NCI-H526 (cell line): ENCODE measurements around the gene SH3BP5L.
"Not testable (repeated sequence)": the region's sequence is repeated elsewhere in the genome, so short reads cannot be mapped to it uniquely, and the experiment has no call there.

Experiments used
- DNase-seq, 2 experiments: peaks; one replicate each; lab custom pipeline; 2025; lab: John Stamatoyannopoulos, UW

SH3BP5L gene

GRCh38 chr1:248810000-248810726, 15.6 kb downstream of the SH3BP5L start:
- DNase-seq, result no peak

GRCh38 chr1:248808876-248809275, 16.8 kb downstream of the SH3BP5L start:
- DNase-seq, result no peak

GRCh38 chr1:248807067-248807737, 18.5 kb downstream of the SH3BP5L start:
- DNase-seq, result peak in 1 of 2 experiments; percentile 49

- no peak for DNase-seq
Observed at GRCh38 chr1:248805876-248806275, 19.8 kb downstream of the SH3BP5L start.

GRCh38 chr1:248804771-248805681, 20.7 kb downstream of the SH3BP5L start:
- no peak for DNase-seq

GRCh38 chr1:248803501-248803900, 22.2 kb downstream of the SH3BP5L start:
- DNase-seq, result not testable (repeated sequence)

- DNase-seq, result no peak
Observed at GRCh38 chr1:248802454-248802853, 23.3 kb downstream of the SH3BP5L start.

GRCh38 chr1:248800459-248800858, 25.3 kb downstream of the SH3BP5L start:
- no peak for DNase-seq

GRCh38 chr1:248798791-248799190, 26.9 kb downstream of the SH3BP5L start:
- no peak for DNase-seq

- not testable (repeated sequence) for DNase-seq
Observed at GRCh38 chr1:248794663-248795062, 31.1 kb downstream of the SH3BP5L start.

- DNase-seq, result no peak
Observed at GRCh38 chr1:248793592-248793991, 32.1 kb downstream of the SH3BP5L start.

- DNase-seq, result no peak
Observed at GRCh38 chr1:248792342-248792741, 33.4 kb downstream of the SH3BP5L start.

- DNase-seq, result no peak
Observed at GRCh38 chr1:248791010-248791409, 34.7 kb downstream of the SH3BP5L start.

- DNase-seq, result no peak
Observed at GRCh38 chr1:248790456-248790855, 35.3 kb downstream of the SH3BP5L start.

- not testable (repeated sequence) for DNase-seq
Observed at GRCh38 chr1:248789337-248789736, 36.4 kb downstream of the SH3BP5L start.

GRCh38 chr1:248788327-248788726, 37.4 kb downstream of the SH3BP5L start:
- no peak for DNase-seq

GRCh38 chr1:248787430-248787829, 38.3 kb downstream of the SH3BP5L start:
- DNase-seq, result no peak

GRCh38 chr1:248786156-248786555, 39.6 kb downstream of the SH3BP5L start:
- no peak for DNase-seq

- no peak for DNase-seq
Observed at GRCh38 chr1:248783367-248783766, 42.3 kb downstream of the SH3BP5L start.

GRCh38 chr1:248782416-248783141, 43.1 kb downstream of the SH3BP5L start:
- DNase-seq, result no peak

GRCh38 chr1:248779350-248779749, 46.4 kb downstream of the SH3BP5L start:
- DNase-seq, result no peak

- no peak for DNase-seq
Observed at GRCh38 chr1:248778906-248779305, 46.8 kb downstream of the SH3BP5L start.
